OCI-LY7 (cell line): ENCODE measurements around the gene KRT38. TPM values are rescaled to one million over a fixed set of nuclear protein-coding genes. Genes with fewer than 3 reads are reported as not detected.

ENCODE experiments used
- BruUV-seq: library from RNA; stranded (reverse); fragments of 400-500 nt; replicated peaks from 2 replicates; lab custom pipeline; 2021; lab: Mats Ljungman, UMichigan
- CTCF ChIA-PET: fragments of 300-600 bp; sonication (Branson Sonifier 250); formaldehyde crosslinking; loops from one replicate; lab custom pipeline; 2022; ENCODE audit warnings: antibody characterized with exemption; ENCODE audit not compliant: unreplicated experiment; lab: Charles Lee
- POLR2A ChIA-PET: fragments of 300-600 bp; sonication (Branson Sonifier 250); formaldehyde crosslinking; loops from one replicate; lab custom pipeline; 2022; ENCODE audit warnings: antibody characterized with exemption; lab: Charles Lee
- DNase-seq: peaks from one replicate; pipeline ENCODE4 v3.0.0-alpha.2; 2015; ENCODE audit warnings: low spot score
- H2AFZ ChIP-seq: fragments of 200-600 bp; sonication (generic), shearing (Covaris generic); 2 replicates; pipeline ENCODE4 v1.6.1; 2014; ENCODE audit warnings: mild to moderate bottlenecking, antibody characterized with exemption, low read length, moderate library complexity
- H3K27ac ChIP-seq: fragments of 200-600 bp; sonication (generic); 2 replicates; pipeline ENCODE4 v1.5.1; 2014; ENCODE audit warnings: mixed run types, low read depth, mild to moderate bottlenecking, moderate library complexity, low read length, inconsistent platforms; ENCODE audit not compliant: poor library complexity, severe bottlenecking
- H3K36me3 ChIP-seq: fragments of 200-600 bp; sonication (generic); 2 replicates; pipeline ENCODE4 v1.6.1; 2014; ENCODE audit warnings: mild to moderate bottlenecking, antibody characterized with exemption, low read length, moderate library complexity, mixed read lengths; ENCODE audit not compliant: insufficient read depth
- H3K4me1 ChIP-seq: fragments of 200-600 bp; sonication (generic); 2 replicates; pipeline ENCODE4 v1.5.1; 2014; ENCODE audit warnings: mild to moderate bottlenecking, low read length; ENCODE audit not compliant: insufficient read depth, poor library complexity, severe bottlenecking
- H3K4me2 ChIP-seq: fragments of 200-600 bp; sonication (generic); 2 replicates; pipeline ENCODE4 v1.6.1; 2014; ENCODE audit warnings: mild to moderate bottlenecking, low read length
- H3K4me3 ChIP-seq: fragments of 200-600 bp; sonication (generic); 2 replicates; pipeline ENCODE4 v1.5.1; 2014; ENCODE audit warnings: mild to moderate bottlenecking, low read depth, low read length; ENCODE audit not compliant: poor library complexity, severe bottlenecking
- H3K79me2 ChIP-seq: fragments of 200-600 bp; sonication (generic); 2 replicates; pipeline ENCODE4 v1.6.1; 2016; ENCODE audit warnings: low read depth, mild to moderate bottlenecking, low read length, moderate library complexity, mixed read lengths; ENCODE audit not compliant: insufficient read depth
- H3K9me2 ChIP-seq: fragments of 200-600 bp; sonication (generic); 2 replicates; pipeline ENCODE4 v1.6.1; 2016; ENCODE audit warnings: mild to moderate bottlenecking, low read length, mixed read lengths; ENCODE audit not compliant: insufficient read depth
- H3K9me3 ChIP-seq: fragments of 200-600 bp; sonication (generic); 2 replicates; pipeline ENCODE4 v1.6.1; 2014; ENCODE audit warnings: mild to moderate bottlenecking, mixed run types, low read length, mixed read lengths
- H4K20me1 ChIP-seq: fragments of 200-600 bp; sonication (generic); 2 replicates; pipeline ENCODE4 v1.6.1; 2014; ENCODE audit warnings: mild to moderate bottlenecking, antibody characterized with exemption, low read length, moderate library complexity, mixed read lengths; ENCODE audit not compliant: insufficient read depth
- EZH2phosphoT487 ChIP-seq: fragments of 200-600 bp; sonication (generic); IDR thresholded peaks from 2 replicates; pipeline ENCODE4 v1.6.1; 2018; ENCODE audit warnings: low read depth, borderline replicate concordance, mild to moderate bottlenecking, mixed run types, antibody characterized with exemption, low read length, moderate library complexity, mixed read lengths
- intact Hi-C: fragments of 100-400 bp; cut with micrococcal nuclease; formaldehyde crosslinking; loops from one replicate; pipeline ENCODE4 v1.10.0; 2022; ENCODE audit not compliant: unreplicated experiment
- total RNA-seq, 2 experiments: library from RNA; depleted of rRNA in 1 of 2; stranded (reverse); fragments of >200 nt in 1 of 2; shearing (Covaris generic) in 1 of 2; gene quantifications; 2 replicates each; pipeline ENCODE4 v1.2.3, GENCODE V29; 2014 to 2022
- TF ChIP-seq, protein P1 (sequence below): fragments of 200-600 bp; sonication (generic); conservative IDR thresholded peaks from 2 replicates; pipeline ENCODE4 v1.5.1; 2014; ENCODE audit warnings: mild to moderate bottlenecking, antibody characterized with exemption, low read length, moderate library complexity, mixed read lengths

Gene KRT38
- total RNA-seq, 2 experiments from 2014 or later: not detected

DNA sequence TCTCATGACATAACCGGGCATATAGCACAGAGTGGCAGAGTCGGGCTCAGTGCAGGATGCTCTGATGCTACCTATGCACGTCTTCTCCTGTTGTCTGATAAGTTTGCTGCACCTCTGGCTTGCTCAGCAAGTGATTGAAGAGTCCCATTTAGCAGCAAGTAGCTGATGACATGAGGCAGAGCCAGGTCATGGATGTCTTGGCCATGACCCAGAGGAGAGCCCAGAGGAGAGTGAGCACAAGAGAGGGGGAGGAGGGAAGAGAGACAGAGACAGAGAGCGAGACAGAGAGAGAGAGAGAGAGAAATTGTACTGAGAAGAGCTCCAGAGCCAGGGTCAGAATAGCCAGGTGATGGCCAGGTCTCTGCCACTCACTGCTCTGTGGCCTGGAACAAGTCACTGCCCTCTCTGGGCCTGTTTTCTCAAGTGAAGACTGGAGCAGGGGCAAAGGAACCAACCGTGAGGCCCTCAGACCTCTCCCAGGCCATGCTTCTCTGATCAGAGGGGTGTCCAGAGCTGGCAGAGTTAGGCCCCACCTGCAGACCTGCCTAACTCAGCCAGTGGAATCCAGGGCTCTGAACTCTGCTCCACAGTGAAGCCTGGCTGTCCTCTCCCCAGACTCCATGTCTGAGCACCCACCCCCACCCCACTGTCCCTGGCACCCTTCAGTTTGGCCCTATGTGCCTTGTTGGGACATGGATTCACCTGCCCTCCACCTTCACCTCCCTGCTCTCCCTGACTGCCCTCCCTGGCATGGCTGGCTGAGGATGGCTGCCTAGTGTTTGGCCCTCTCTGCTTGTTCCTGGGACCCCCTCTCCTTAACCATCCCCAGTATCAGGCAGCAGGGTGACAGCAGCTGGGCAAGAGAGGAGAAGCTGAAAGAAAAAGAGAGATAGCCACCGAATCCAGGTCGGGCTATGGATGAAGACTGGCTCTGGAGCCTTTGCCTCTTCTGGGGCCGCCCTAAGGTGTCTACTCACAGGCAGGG, 44.4 kb upstream of the KRT38 start:
- no peak for DNase-seq
- Histone ChIP-seq H2AFZ (no peak overlapping the region), H3K4me1 (no peaks in the 10 kb centered on the region), H3K79me2 (no peaks in the 10 kb centered on the region), H3K9me2 (no peaks in the 10 kb centered on the region), H3K9me3 (no peaks in the 10 kb centered on the region), H4K20me1 (no peaks in the 10 kb centered on the region), H3K36me3 (no peaks in the 10 kb centered on the region), H3K4me3 (no peak overlapping the region), H3K4me2 (no peak overlapping the region), H3K27ac (no peak overlapping the region)
- ChIA-PET CTCF (no interaction called here), POLR2A (no interaction called here)
- TF ChIP-seq EZH2phosphoT487: no peak
- TF ChIP-seq, protein P1, sequence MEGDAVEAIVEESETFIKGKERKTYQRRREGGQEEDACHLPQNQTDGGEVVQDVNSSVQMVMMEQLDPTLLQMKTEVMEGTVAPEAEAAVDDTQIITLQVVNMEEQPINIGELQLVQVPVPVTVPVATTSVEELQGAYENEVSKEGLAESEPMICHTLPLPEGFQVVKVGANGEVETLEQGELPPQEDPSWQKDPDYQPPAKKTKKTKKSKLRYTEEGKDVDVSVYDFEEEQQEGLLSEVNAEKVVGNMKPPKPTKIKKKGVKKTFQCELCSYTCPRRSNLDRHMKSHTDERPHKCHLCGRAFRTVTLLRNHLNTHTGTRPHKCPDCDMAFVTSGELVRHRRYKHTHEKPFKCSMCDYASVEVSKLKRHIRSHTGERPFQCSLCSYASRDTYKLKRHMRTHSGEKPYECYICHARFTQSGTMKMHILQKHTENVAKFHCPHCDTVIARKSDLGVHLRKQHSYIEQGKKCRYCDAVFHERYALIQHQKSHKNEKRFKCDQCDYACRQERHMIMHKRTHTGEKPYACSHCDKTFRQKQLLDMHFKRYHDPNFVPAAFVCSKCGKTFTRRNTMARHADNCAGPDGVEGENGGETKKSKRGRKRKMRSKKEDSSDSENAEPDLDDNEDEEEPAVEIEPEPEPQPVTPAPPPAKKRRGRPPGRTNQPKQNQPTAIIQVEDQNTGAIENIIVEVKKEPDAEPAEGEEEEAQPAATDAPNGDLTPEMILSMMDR: no peak
- BruUV-seq: no TSS peak
- intact Hi-C loops: loop anchor here (5.0 kb wide), 1 partner anchor 177 kb away; no protein-coding TSS in a partner anchor

DNA sequence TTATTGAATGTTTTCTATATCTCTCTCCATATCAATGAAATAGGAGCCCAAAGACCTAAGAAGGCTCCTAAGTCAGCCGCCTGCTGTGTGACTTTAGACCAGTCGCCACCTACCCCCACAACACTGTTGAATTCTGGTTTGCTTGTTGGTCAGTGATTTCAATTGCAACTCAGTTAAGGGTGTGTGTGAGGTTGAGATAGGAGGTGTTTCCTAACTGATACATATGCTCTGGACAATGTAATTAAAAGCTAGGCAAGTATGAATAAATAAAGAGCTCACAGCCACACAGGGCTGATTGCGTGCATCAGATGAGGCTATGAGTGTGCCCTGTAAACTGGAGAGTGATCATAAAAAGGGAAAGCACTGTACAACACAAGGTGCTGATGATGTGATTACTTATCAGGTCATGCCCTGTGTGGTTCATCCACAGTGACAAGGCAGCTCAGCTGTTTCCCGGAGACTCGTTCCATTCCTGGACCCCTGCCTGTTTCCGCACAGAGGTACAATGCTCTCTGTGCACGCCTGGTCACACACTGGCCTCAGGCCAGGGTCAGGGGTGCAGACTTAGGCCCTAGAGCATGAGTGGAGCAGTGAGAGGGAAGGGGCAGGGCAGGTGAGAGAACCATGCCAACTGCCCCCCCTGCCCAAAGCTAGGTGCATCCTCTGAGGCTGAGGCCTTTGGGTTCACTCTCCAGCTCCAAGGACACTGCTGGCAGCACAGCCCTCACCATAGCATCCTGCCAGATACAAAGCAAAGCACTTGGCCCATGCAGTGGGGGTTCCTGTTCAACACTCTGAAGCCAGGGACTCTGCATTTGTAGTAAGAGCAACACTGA, 43.4 kb upstream of the KRT38 start:
- POLR2A ChIA-PET: no interaction called here
- H3K36me3 ChIP-seq: no peaks in the 10 kb centered on the region
- no peak for DNase-seq
- H3K4me2 ChIP-seq: no peak overlapping the region
- CTCF ChIA-PET: no interaction called here
- no peak for TF ChIP-seq EZH2phosphoT487
- TF ChIP-seq, protein P1: no peak
- BruUV-seq: no TSS peak
- no peaks in the 10 kb centered on the region for H3K4me1 ChIP-seq
- H3K9me3 ChIP-seq: no peaks in the 10 kb centered on the region
- no peak overlapping the region for H2AFZ ChIP-seq
- intact Hi-C loops: no loop called here
- no peaks in the 10 kb centered on the region for H4K20me1 ChIP-seq
- no peaks in the 10 kb centered on the region for H3K79me2 ChIP-seq
- no peaks in the 10 kb centered on the region for H3K9me2 ChIP-seq
- no peak overlapping the region for H3K4me3 ChIP-seq
- no peak overlapping the region for H3K27ac ChIP-seq
